GM23338 (cell line): Measurements from ENCODE around the gene ST14. TPM values are rescaled to one million over a fixed set of nuclear protein-coding genes. Genes with fewer than 3 reads are reported as not detected.
A peak's percentile ranks its signal among the peaks of the same experiment; 100 is the strongest.

ENCODE experiments used
- ATAC-seq: fragments of 200-7000 bp; cut with Tn5 transposase; 3 replicates; pipeline ENCODE4 v1.9.1; 2020
- DNase-seq: peaks from one replicate; pipeline ENCODE4 v3.0.0-alpha.2; 2015; ENCODE audit warnings: low spot score
- H2AFZ ChIP-seq: fragments of 200-600 bp; sonication (generic); 2 replicates; pipeline ENCODE4 v1.8.0; 2016; ENCODE audit warnings: antibody characterized with exemption, mild to moderate bottlenecking, moderate library complexity
- H3F3A ChIP-seq: fragments of 200-600 bp; sonication (generic); replicated peaks from 2 replicates; pipeline ENCODE4 v1.8.0; 2017; ENCODE audit warnings: antibody characterized with exemption, mixed run types, low read depth
- H3K27ac ChIP-seq: fragments of 200-600 bp; sonication (generic); 2 replicates; pipeline ENCODE4 v1.6.1; 2016; ENCODE audit warnings: low read depth
- H3K27me3 ChIP-seq: fragments of 200-600 bp; sonication (generic); 2 replicates; pipeline ENCODE4 v1.8.0; 2016; ENCODE audit warnings: mild to moderate bottlenecking, mixed run types, moderate library complexity; ENCODE audit not compliant: insufficient read depth
- H3K36me3 ChIP-seq: fragments of 200-600 bp; sonication (generic); 2 replicates; pipeline ENCODE4 v1.8.0; 2016; ENCODE audit warnings: mild to moderate bottlenecking; ENCODE audit not compliant: insufficient read depth
- H3K4me1 ChIP-seq: fragments of 200-600 bp; sonication (generic); 2 replicates; pipeline ENCODE4 v1.8.0; 2016; ENCODE audit warnings: mild to moderate bottlenecking, moderate library complexity; ENCODE audit not compliant: insufficient read depth
- H3K4me2 ChIP-seq: fragments of 200-600 bp; sonication (generic); 2 replicates; pipeline ENCODE4 v1.7.1; 2017; ENCODE audit warnings: mixed run types
- H3K4me3 ChIP-seq: fragments of 200-600 bp; sonication (generic); 2 replicates; pipeline ENCODE4 v1.6.1; 2016; ENCODE audit warnings: mixed run types
- H3K79me2 ChIP-seq: fragments of 200-600 bp; sonication (generic); replicated peaks from 2 replicates; pipeline ENCODE4 v1.8.0; 2017; ENCODE audit warnings: mild to moderate bottlenecking; ENCODE audit not compliant: insufficient read depth
- H3K9me2 ChIP-seq: fragments of 200-600 bp; sonication (generic); 2 replicates; pipeline ENCODE4 v1.8.0; 2017; ENCODE audit not compliant: insufficient read depth
- H4K20me1 ChIP-seq: fragments of 200-600 bp; sonication (generic); replicated peaks from 2 replicates; pipeline ENCODE4 v1.8.0; 2017; ENCODE audit warnings: mild to moderate bottlenecking; ENCODE audit not compliant: insufficient read depth
- H3K27ac Mint-ChIP-seq: 2 replicates; pipeline ENCODE4 v1.8.0; 2020; ENCODE audit warnings: inconsistent platforms, mild to moderate bottlenecking, moderate library complexity, mixed read lengths
- H3K27me3 Mint-ChIP-seq: 3 replicates; pipeline ENCODE4 v1.8.0; 2022; ENCODE audit warnings: low read depth, mild to moderate bottlenecking, moderate library complexity, mixed read lengths, inconsistent platforms; ENCODE audit not compliant: insufficient read depth, poor library complexity
- H3K36me3 Mint-ChIP-seq: 3 replicates; pipeline ENCODE4 v1.8.0; 2021; ENCODE audit warnings: low read depth, mild to moderate bottlenecking, inconsistent platforms, moderate library complexity, mixed read lengths
- H3K4me1 Mint-ChIP-seq: 3 replicates; pipeline ENCODE4 v1.8.0; 2020; ENCODE audit warnings: mild to moderate bottlenecking, inconsistent platforms, mixed read lengths
- H3K4me3 Mint-ChIP-seq: 3 replicates; pipeline ENCODE4 v1.8.0; 2021; ENCODE audit warnings: moderate library complexity, mild to moderate bottlenecking, inconsistent platforms, mixed read lengths
- H3K9me3 Mint-ChIP-seq: 3 replicates; pipeline ENCODE4 v1.8.0; 2020; ENCODE audit warnings: moderate library complexity, mild to moderate bottlenecking, inconsistent platforms, mixed read lengths
- CREB1 ChIP-seq: fragments of 250-450 bp; sonication (Bioruptor Pico); IDR thresholded peaks from 2 replicates; pipeline ENCODE4 v1.5.0; 2020; ENCODE audit warnings: low read depth, mild to moderate bottlenecking, moderate library complexity
- ETS1 ChIP-seq: IDR thresholded peaks from 2 replicates; pipeline ENCODE4 v1.6.1; 2016; ENCODE audit warnings: antibody characterized with exemption
- EZH2 ChIP-seq: fragments of 200-600 bp; sonication (generic); IDR thresholded peaks from one replicate; pipeline ENCODE4 v1.8.0; 2017; ENCODE audit warnings: antibody characterized with exemption, mild to moderate bottlenecking, low read depth; ENCODE audit not compliant: unreplicated experiment
- EZH2phosphoT487 ChIP-seq: fragments of 200-600 bp; sonication (generic); IDR thresholded peaks from one replicate; pipeline ENCODE4 v1.8.1; 2018; ENCODE audit warnings: antibody characterized with exemption; ENCODE audit not compliant: unreplicated experiment
- JUNB ChIP-seq: IDR thresholded peaks from one replicate; pipeline ENCODE4 v1.6.1; 2016; ENCODE audit warnings: antibody characterized with exemption; ENCODE audit not compliant: unreplicated experiment
- NANOG ChIP-seq: IDR thresholded peaks from 2 replicates; pipeline ENCODE4 v1.6.1; 2016; ENCODE audit warnings: antibody characterized with exemption, borderline replicate concordance
- POLR2AphosphoS5 ChIP-seq: IDR thresholded peaks from 2 replicates; pipeline ENCODE4 v1.6.1; 2016; ENCODE audit warnings: antibody characterized with exemption, low read depth
- STAT1 ChIP-seq: IDR thresholded peaks from one replicate; pipeline ENCODE4 v1.6.1; 2016; ENCODE audit warnings: antibody characterized with exemption; ENCODE audit not compliant: unreplicated experiment
- ZNF114 ChIP-seq: fragments of 250-450 bp; sonication (Bioruptor Pico); IDR thresholded peaks from 2 replicates; pipeline ENCODE4 v1.5.0; 2020; ENCODE audit warnings: mild to moderate bottlenecking, moderate library complexity
- ZNF331 ChIP-seq: fragments of 250-450 bp; sonication (Bioruptor Pico); IDR thresholded peaks from 2 replicates; pipeline ENCODE4 v1.5.0; 2020; ENCODE audit warnings: low read depth, mild to moderate bottlenecking, moderate library complexity
- ZNF462 ChIP-seq: fragments of 250-450 bp; sonication (Bioruptor Pico); IDR thresholded peaks from 2 replicates; pipeline ENCODE4 v1.5.0; 2020; ENCODE audit warnings: mild to moderate bottlenecking, moderate library complexity
- polyA plus RNA-seq: library from polyadenylated mRNA; unstranded; fragments of >200 nt; fragmentation: Nextera tagmentation; extraction: Ambion mirVana; gene quantifications from 2 replicates; pipeline ENCODE4 v1.2.1, GENCODE V29; 2016
- total RNA-seq: library from RNA; depleted of rRNA; stranded (reverse); fragments of >200 nt; shearing (Covaris generic); gene quantifications from 2 replicates; pipeline ENCODE4 v1.2.3, GENCODE V29; 2014
- TF ChIP-seq, protein P1 (sequence below): IDR thresholded peaks from one replicate; pipeline ENCODE4 v1.6.1; 2018; ENCODE audit warnings: antibody characterized with exemption; ENCODE audit not compliant: unreplicated experiment
- TF ChIP-seq, protein P2 (sequence below), 2 experiments: fragments of 200-600 bp in 1 of 2; sonication (generic) in 1 of 2; conservative IDR thresholded peaks; 2 replicates each; pipeline versions ENCODE4 v1.5.1 to v1.6.1; 2016 to 2017; ENCODE audit warnings: antibody characterized with exemption in 2 of 2, low read depth in 2 of 2, mild to moderate bottlenecking in 2 of 2, moderate library complexity in 1 of 2

The ST14 gene
- total and polyA plus RNA-seq, 2 experiments from 2014 or later, result 7.9 to 32.7 TPM

GRCh38 chr11:130150790-130151189 lies 8.8 kb upstream of the ST14 start:
- Mint-ChIP-seq H3K4me3 (no peak overlapping the region), H3K4me1 (peaks cover 22% of the 10 kb centered on the region), H3K27ac (no peak overlapping the region), H3K36me3 (no peaks in the 10 kb centered on the region), H3K9me3 (no peaks in the 10 kb centered on the region), H3K27me3 (peaks cover 5% of the 10 kb centered on the region)
- ATAC-seq (no peak), DNase-seq (no peak)
- Histone ChIP-seq H3K27ac (peak overlapping the region; percentile 70; the same call in 1 of the 2 replicates), H3F3A (no peaks in the 10 kb centered on the region), H4K20me1 (no peaks in the 10 kb centered on the region), H3K4me1 (peaks cover 5% of the 10 kb centered on the region), H3K4me3 (no peak overlapping the region), H2AFZ (no peak overlapping the region), H3K4me2 (no peak overlapping the region), H3K79me2 (no peaks in the 10 kb centered on the region), H3K36me3 (no peaks in the 10 kb centered on the region), H3K9me2 (no peaks in the 10 kb centered on the region), H3K27me3 (no peaks in the 10 kb centered on the region)
- TF ChIP-seq NANOG (no peak), EZH2phosphoT487 (no peak), POLR2AphosphoS5 (no peak), EZH2 (no peak), STAT1 (no peak), ETS1 (no peak), JUNB (no peak), ZNF462 (CRISPR knock-in tag) (no peak), ZNF331 (no peak), ZNF114 (no peak), CREB1 (CRISPR knock-in tag) (no peak)
- TF ChIP-seq, protein P1, sequence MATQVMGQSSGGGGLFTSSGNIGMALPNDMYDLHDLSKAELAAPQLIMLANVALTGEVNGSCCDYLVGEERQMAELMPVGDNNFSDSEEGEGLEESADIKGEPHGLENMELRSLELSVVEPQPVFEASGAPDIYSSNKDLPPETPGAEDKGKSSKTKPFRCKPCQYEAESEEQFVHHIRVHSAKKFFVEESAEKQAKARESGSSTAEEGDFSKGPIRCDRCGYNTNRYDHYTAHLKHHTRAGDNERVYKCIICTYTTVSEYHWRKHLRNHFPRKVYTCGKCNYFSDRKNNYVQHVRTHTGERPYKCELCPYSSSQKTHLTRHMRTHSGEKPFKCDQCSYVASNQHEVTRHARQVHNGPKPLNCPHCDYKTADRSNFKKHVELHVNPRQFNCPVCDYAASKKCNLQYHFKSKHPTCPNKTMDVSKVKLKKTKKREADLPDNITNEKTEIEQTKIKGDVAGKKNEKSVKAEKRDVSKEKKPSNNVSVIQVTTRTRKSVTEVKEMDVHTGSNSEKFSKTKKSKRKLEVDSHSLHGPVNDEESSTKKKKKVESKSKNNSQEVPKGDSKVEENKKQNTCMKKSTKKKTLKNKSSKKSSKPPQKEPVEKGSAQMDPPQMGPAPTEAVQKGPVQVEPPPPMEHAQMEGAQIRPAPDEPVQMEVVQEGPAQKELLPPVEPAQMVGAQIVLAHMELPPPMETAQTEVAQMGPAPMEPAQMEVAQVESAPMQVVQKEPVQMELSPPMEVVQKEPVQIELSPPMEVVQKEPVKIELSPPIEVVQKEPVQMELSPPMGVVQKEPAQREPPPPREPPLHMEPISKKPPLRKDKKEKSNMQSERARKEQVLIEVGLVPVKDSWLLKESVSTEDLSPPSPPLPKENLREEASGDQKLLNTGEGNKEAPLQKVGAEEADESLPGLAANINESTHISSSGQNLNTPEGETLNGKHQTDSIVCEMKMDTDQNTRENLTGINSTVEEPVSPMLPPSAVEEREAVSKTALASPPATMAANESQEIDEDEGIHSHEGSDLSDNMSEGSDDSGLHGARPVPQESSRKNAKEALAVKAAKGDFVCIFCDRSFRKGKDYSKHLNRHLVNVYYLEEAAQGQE, result no peak
- TF ChIP-seq, protein P2, sequence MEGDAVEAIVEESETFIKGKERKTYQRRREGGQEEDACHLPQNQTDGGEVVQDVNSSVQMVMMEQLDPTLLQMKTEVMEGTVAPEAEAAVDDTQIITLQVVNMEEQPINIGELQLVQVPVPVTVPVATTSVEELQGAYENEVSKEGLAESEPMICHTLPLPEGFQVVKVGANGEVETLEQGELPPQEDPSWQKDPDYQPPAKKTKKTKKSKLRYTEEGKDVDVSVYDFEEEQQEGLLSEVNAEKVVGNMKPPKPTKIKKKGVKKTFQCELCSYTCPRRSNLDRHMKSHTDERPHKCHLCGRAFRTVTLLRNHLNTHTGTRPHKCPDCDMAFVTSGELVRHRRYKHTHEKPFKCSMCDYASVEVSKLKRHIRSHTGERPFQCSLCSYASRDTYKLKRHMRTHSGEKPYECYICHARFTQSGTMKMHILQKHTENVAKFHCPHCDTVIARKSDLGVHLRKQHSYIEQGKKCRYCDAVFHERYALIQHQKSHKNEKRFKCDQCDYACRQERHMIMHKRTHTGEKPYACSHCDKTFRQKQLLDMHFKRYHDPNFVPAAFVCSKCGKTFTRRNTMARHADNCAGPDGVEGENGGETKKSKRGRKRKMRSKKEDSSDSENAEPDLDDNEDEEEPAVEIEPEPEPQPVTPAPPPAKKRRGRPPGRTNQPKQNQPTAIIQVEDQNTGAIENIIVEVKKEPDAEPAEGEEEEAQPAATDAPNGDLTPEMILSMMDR (conservative IDR thresholded peaks at IDR 0.05; ENCODE audit: low read depth in 2 of 2), result no peak
